Endothelial cell of umbilical vein (primary cell): ENCODE results near the gene GRHPR.

Experiments
- EZH2 ChIP-seq: IDR thresholded peaks from 2 replicates; pipeline ENCODE4 v1.6.1; 2012; ENCODE audit warnings: borderline replicate concordance, low read depth, mild to moderate bottlenecking, moderate library complexity, low read length, inconsistent platforms; ENCODE audit not compliant: severe bottlenecking
- GATA2 ChIP-seq: IDR thresholded peaks from 2 replicates; pipeline ENCODE4 v1.7.0; 2011; ENCODE audit warnings: low read depth, mild to moderate bottlenecking, moderate library complexity, mixed read lengths, low read length; ENCODE audit not compliant: insufficient read length, insufficient read depth
- TF ChIP-seq, protein P1 (sequence below), 2 donors: IDR thresholded peaks; 1 replicate in 1 of 2; 2 replicates in 1 of 2; pipeline ENCODE4 v1.5.1; 2011; ENCODE audit warnings: low read length in 2 of 2, mild to moderate bottlenecking in 2 of 2, moderate library complexity in 2 of 2, control low read depth in 1 of 2, inconsistent platforms in 1 of 2, low read depth in 1 of 2; ENCODE audit not compliant: insufficient read depth in 1 of 2; ENCODE audit errors: extremely low read depth in 1 of 2

DNA sequence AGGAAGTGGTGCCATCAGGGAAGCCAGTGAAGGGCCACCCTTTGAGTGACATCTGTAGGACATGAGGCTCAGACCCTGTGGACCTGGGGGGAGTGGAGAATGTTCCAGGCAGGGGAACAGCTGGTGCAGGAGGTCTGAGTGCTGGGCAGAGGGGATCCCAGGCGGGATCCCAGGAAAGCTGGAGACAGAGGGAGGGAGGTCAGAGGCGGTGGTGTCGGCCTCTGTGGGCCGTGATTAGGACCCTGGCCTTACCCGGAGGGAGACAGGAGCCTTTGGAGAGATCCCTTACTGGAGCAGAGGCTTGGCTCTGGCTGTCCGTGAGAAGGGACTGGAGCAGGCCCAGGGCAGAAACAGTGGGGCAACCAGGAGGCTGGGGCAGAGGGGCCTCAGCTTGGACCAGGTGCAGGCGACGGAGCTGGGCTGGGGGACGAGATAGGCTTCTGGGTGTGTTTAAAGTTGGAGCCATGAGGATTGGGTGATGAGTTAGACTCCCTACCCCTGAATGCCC is 12.1 kb upstream of the GRHPR start:
- TF ChIP-seq EZH2, result no peak
- no peak for TF ChIP-seq GATA2
- TF ChIP-seq, protein P1, sequence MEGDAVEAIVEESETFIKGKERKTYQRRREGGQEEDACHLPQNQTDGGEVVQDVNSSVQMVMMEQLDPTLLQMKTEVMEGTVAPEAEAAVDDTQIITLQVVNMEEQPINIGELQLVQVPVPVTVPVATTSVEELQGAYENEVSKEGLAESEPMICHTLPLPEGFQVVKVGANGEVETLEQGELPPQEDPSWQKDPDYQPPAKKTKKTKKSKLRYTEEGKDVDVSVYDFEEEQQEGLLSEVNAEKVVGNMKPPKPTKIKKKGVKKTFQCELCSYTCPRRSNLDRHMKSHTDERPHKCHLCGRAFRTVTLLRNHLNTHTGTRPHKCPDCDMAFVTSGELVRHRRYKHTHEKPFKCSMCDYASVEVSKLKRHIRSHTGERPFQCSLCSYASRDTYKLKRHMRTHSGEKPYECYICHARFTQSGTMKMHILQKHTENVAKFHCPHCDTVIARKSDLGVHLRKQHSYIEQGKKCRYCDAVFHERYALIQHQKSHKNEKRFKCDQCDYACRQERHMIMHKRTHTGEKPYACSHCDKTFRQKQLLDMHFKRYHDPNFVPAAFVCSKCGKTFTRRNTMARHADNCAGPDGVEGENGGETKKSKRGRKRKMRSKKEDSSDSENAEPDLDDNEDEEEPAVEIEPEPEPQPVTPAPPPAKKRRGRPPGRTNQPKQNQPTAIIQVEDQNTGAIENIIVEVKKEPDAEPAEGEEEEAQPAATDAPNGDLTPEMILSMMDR (IDR thresholded peaks at IDR 0.05; ENCODE audit: extremely low read depth in 1 of 2, insufficient read depth in 1 of 2, low read depth in 1 of 2, low read length in 2 of 2), result no peak
